Uterus (tissue), 2 donors: ENCODE results near the gene BBS9.

ENCODE experiments used
- CTCF ChIP-seq, 4 experiments: fragments of 200-600 bp in 2 of 4; fragments of 450-650 bp in 2 of 4; sonication (generic) in 2 of 4; IDR thresholded peaks; one replicate each; pipeline ENCODE4 v1.5.1; 2016 to 2019; ENCODE audit warnings: antibody characterized with exemption in 4 of 4, mild to moderate bottlenecking in 2 of 4, moderate library complexity in 1 of 4
- POLR2A ChIP-seq, 2 donors: fragments of 450-650 bp; IDR thresholded peaks; one replicate each; pipeline ENCODE4 v1.6.1; 2016; ENCODE audit warnings: antibody characterized with exemption in 2 of 2, mild to moderate bottlenecking in 1 of 2, moderate library complexity in 1 of 2

GRCh38 chr7:33556472-33556871, 427.1 kb downstream of the BBS9 start:
- TF ChIP-seq CTCF (IDR thresholded peaks at IDR 0.05) (no peak), POLR2A (IDR thresholded peaks at IDR 0.05) (no peak)
